Liver (tissue), 3 donors: ENCODE data around the gene SMU1.

Experiments used
- CTCF ChIP-seq: fragments of 150-350 bp; IDR thresholded peaks from 2 replicates; pipeline ENCODE4 v1.5.1; 2017; ENCODE audit warnings: improper control_type of control experiment, low read depth, low read length; ENCODE audit not compliant: missing input control
- EGR1 ChIP-seq, 2 donors: IDR thresholded peaks; 2 replicates each; pipeline ENCODE4 v1.6.1; 2016 to 2018; ENCODE audit warnings: antibody characterized with exemption in 2 of 2, low read depth in 2 of 2
- GABPA ChIP-seq, 2 donors: IDR thresholded peaks in 1 of 2; conservative IDR thresholded peaks in 1 of 2; 2 replicates each; pipeline ENCODE4 v1.6.1; 2016; ENCODE audit warnings: antibody characterized with exemption in 2 of 2, mild to moderate bottlenecking in 1 of 2, moderate library complexity in 1 of 2
- HNF4G ChIP-seq: IDR thresholded peaks from 2 replicates; pipeline ENCODE4 v1.6.1; 2016; ENCODE audit warnings: antibody characterized with exemption
- JUND ChIP-seq, 2 donors: IDR thresholded peaks; 2 replicates each; pipeline ENCODE4 v1.6.1; 2016; ENCODE audit warnings: antibody characterized with exemption in 2 of 2
- MAX ChIP-seq: IDR thresholded peaks from 2 replicates; pipeline ENCODE4 v1.6.1; 2016; ENCODE audit warnings: antibody characterized with exemption
- NR2F2 ChIP-seq: IDR thresholded peaks from 2 replicates; pipeline ENCODE4 v1.6.1; 2016; ENCODE audit warnings: antibody characterized with exemption
- RAD21 ChIP-seq, 2 donors: IDR thresholded peaks; 2 replicates each; pipeline ENCODE4 v1.6.1; 2016; ENCODE audit warnings: antibody characterized with exemption in 2 of 2, mild to moderate bottlenecking in 2 of 2
- RXRA ChIP-seq, 2 donors: IDR thresholded peaks; 2 replicates each; pipeline ENCODE4 v1.6.1; 2017 to 2018; ENCODE audit warnings: antibody characterized with exemption in 2 of 2, mild to moderate bottlenecking in 1 of 2
- TAF1 ChIP-seq: conservative IDR thresholded peaks from 2 replicates; pipeline ENCODE4 v1.6.1; 2016; ENCODE audit warnings: antibody characterized with exemption, mild to moderate bottlenecking
- YY1 ChIP-seq: IDR thresholded peaks from 2 replicates; pipeline ENCODE4 v1.6.1; 2016; ENCODE audit warnings: antibody characterized with exemption, mild to moderate bottlenecking
- ZBTB33 ChIP-seq: IDR thresholded peaks from 2 replicates; pipeline ENCODE4 v1.6.1; 2016; ENCODE audit warnings: antibody characterized with exemption
- TF ChIP-seq, protein P1 (sequence below): IDR thresholded peaks from 2 replicates; pipeline ENCODE4 v1.6.1; 2016; ENCODE audit warnings: antibody characterized with exemption, mild to moderate bottlenecking
- donor health status: healthy.
- donor health status: healthy.

DNA sequence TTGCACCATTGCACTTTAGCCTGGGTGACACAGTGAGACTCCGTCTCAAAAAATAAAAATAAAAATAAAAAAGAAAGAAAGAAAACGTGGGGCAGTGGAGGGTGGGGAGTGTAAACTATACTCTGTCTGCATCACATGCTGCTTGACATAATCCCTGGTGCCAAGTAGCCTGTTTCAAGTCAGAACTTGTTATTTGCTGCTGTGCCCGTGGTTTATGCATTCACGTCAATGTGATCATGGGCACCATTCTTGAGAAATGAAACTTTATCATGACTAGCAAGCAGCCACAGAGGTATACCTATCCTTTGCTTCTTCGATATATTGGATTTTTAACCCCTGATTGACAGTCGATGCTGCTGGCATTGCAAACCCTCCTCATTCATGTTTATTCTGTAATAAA lies 4.1 kb upstream of the SMU1 start:
- TF ChIP-seq MAX (no peak), CTCF (no peak), GABPA (IDR thresholded peaks at IDR 0.05 in 1 of 2, conservative IDR thresholded peaks at IDR 0.05 in 1 of 2) (no peak), EGR1 (IDR thresholded peaks at IDR 0.05; ENCODE audit: low read depth in 2 of 2) (no peak), TAF1 (no peak), YY1 (no peak), ZBTB33 (no peak), NR2F2 (no peak), RAD21 (IDR thresholded peaks at IDR 0.05) (no peak), HNF4G (no peak), RXRA (IDR thresholded peaks at IDR 0.05) (no peak), JUND (IDR thresholded peaks at IDR 0.05) (no peak)
- TF ChIP-seq, protein P1, sequence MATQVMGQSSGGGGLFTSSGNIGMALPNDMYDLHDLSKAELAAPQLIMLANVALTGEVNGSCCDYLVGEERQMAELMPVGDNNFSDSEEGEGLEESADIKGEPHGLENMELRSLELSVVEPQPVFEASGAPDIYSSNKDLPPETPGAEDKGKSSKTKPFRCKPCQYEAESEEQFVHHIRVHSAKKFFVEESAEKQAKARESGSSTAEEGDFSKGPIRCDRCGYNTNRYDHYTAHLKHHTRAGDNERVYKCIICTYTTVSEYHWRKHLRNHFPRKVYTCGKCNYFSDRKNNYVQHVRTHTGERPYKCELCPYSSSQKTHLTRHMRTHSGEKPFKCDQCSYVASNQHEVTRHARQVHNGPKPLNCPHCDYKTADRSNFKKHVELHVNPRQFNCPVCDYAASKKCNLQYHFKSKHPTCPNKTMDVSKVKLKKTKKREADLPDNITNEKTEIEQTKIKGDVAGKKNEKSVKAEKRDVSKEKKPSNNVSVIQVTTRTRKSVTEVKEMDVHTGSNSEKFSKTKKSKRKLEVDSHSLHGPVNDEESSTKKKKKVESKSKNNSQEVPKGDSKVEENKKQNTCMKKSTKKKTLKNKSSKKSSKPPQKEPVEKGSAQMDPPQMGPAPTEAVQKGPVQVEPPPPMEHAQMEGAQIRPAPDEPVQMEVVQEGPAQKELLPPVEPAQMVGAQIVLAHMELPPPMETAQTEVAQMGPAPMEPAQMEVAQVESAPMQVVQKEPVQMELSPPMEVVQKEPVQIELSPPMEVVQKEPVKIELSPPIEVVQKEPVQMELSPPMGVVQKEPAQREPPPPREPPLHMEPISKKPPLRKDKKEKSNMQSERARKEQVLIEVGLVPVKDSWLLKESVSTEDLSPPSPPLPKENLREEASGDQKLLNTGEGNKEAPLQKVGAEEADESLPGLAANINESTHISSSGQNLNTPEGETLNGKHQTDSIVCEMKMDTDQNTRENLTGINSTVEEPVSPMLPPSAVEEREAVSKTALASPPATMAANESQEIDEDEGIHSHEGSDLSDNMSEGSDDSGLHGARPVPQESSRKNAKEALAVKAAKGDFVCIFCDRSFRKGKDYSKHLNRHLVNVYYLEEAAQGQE, result no peak
